GM12891 (cell line): ENCODE results near the gene OPN4.
A peak's percentile ranks its signal among the peaks of the same experiment; 100 is the strongest.

Experiments used
- DNase-seq: peaks from one replicate; pipeline ENCODE4 v3.0.0; 2011; ENCODE audit warnings: low spot score; ENCODE audit not compliant: insufficient read length
- FAIRE-seq: peaks from 2 replicates; lab custom pipeline; 2011; peaks lifted over from hg19 to GRCh38; lab: Jason Lieb, UNC
- PAX5 ChIP-seq: IDR thresholded peaks from 2 replicates; pipeline ENCODE4 v1.6.1; 2011; ENCODE audit warnings: low read length, moderate library complexity, mild to moderate bottlenecking; ENCODE audit not compliant: insufficient read depth, severe bottlenecking
- POLR2A ChIP-seq: IDR thresholded peaks from 2 replicates; pipeline ENCODE4 v1.6.1; 2011; ENCODE audit warnings: low read depth, low read length, control low read depth
- POLR2AphosphoS5 ChIP-seq: IDR thresholded peaks from 2 replicates; pipeline ENCODE4 v1.6.1; 2011; ENCODE audit warnings: low read depth, low read length, control low read depth
- POU2F2 ChIP-seq: IDR thresholded peaks from 2 replicates; pipeline ENCODE4 v1.6.1; 2011; ENCODE audit warnings: low read depth, mild to moderate bottlenecking, control low read depth, low read length, moderate library complexity
- SPI1 ChIP-seq: IDR thresholded peaks from 2 replicates; pipeline ENCODE4 v1.6.1; 2011; ENCODE audit warnings: low read depth, low read length, control low read depth
- TAF1 ChIP-seq: IDR thresholded peaks from 2 replicates; pipeline ENCODE4 v1.6.1; 2011; ENCODE audit warnings: low read depth, low read length, control low read depth

Gene OPN4

DNA sequence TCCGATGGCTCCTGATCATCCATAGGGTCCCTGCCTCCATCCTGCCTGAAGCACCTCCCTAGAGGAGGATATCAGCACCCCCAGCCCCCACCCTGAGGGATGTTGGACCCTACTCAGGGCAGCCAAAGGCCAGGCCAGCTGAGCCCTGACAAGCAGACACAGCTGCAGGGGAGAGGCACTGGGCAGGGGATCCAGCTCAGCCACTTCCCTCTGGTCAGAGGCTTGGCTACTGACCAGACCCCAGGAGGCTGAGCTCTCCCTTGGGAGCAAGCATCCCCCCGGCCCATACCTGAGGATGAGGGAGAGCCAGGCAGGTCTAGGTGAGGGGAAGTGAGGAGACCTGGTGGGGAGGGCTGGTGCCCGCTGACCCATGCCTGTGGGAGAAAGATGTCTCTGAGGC is 20.6 kb downstream of the OPN4 start:
- TF ChIP-seq POU2F2 (no peak), PAX5 (no peak), POLR2AphosphoS5 (no peak), SPI1 (no peak), TAF1 (no peak), POLR2A (no peak)
- no peak for DNase-seq
- no peak for FAIRE-seq

- TF ChIP-seq PAX5 (no peak), POLR2AphosphoS5 (no peak), TAF1 (no peak), SPI1 (no peak), POU2F2 (no peak), POLR2A (no peak)
- no peak for FAIRE-seq
- no peak for DNase-seq
These were observed 23.0 kb downstream of the OPN4 start for GRCh38 chr10:86677374-86677773.

- DNase-seq (no peak), FAIRE-seq (peak; percentile 90)
- no peak for TF ChIP-seq POLR2A
- no peak for TF ChIP-seq TAF1
- TF ChIP-seq POLR2AphosphoS5 = no peak
- TF ChIP-seq PAX5 = no peak
- TF ChIP-seq SPI1 = peak; percentile 71
- no peak for TF ChIP-seq POU2F2
These were observed 24.8 kb downstream of the OPN4 start for GRCh38 chr10:86678999-86679792.

DNA sequence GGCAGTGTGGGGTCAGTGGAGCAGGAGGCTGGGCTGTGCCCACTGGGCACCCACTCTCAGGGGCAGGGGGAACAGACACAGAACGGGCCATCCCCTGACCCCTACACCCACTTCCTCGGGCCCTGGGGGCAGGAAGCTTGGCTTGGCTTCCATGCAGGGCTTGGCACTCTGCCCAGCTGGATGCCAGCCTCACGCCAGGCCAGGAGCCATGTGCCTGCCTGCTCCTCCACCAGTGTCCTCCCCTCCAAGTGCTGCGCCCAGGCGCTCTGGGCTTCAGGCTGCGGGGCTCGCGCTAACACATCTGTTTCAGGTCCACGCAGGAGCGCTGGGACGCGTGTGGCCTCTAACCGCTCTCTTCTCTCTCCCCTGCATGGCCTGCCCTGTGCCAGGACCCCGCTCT is 26.7 kb downstream of the OPN4 start:
- no peak for FAIRE-seq
- no peak for DNase-seq
- TF ChIP-seq POU2F2 (no peak), SPI1 (no peak), TAF1 (no peak), PAX5 (no peak), POLR2A (no peak), POLR2AphosphoS5 (no peak)

DNA sequence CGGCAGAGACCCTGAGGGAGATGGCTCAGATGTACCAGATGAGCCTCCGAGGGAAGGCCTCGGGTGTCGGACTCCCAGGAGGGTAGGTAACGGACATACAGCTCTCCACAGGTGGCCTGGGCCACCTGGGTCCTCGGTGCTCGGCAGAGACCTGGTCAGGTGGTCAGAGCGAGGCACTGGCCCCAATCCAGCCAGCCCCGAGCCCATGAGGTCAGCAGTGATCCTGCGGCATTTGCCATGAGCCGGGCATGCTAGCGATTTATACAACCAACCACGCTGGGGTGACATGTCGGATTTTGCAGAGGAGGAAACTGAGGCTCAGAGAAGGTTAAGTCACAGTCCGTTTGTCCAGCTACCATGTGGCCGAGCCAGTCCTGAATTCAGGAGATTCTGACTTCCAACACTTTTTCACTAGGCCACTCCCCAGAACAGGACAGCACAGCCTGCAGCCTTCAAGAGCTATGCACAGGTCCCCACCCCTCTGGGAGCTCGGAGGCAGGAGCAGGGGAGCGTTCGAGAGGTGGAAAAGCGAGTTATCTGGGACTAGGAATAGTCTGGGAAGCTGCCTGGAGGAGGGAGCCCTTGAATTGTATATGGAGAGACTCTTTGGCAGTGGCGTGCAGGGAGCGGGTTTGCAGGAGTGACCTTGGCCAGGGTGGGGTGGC is 27.5 kb downstream of the OPN4 start:
- FAIRE-seq = no peak
- DNase-seq = no peak
- TF ChIP-seq SPI1 (no peak), POU2F2 (no peak), POLR2AphosphoS5 (no peak), POLR2A (no peak)

DNA sequence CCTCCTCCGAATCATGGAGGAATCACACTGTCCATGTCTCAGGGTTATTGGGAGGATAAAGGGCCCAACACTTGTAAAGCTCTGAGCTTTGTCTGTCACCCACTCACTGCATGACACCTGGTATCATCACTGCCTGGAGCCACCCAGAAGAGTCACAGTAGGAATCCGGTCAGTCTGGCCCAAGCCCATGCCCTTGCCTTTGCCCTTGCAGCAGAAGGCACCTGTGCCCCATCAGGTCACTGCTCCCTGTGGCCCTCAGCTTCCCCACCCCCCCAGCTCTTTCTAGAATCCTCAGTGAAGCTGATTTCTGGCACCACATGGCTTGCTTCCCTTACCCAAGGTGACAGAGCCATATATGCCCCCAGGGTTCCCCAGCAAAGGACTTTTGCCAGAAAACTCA is 28.3 kb downstream of the OPN4 start:
- DNase-seq (no peak), FAIRE-seq (no peak)

GRCh38 chr10:86684331-86685097 is 30.2 kb downstream of the OPN4 start:
- no peak for DNase-seq
- TF ChIP-seq POLR2AphosphoS5 (no peak), PAX5 (no peak), TAF1 (no peak), SPI1 (no peak), POU2F2 (no peak), POLR2A (no peak)
- no peak for FAIRE-seq

More for the DNA sequence above, 28.3 kb downstream of the OPN4 start:
- TF ChIP-seq TAF1 (no peak), POLR2A (no peak), PAX5 (no peak), SPI1 (no peak), POU2F2 (no peak), POLR2AphosphoS5 (no peak)

DNA sequence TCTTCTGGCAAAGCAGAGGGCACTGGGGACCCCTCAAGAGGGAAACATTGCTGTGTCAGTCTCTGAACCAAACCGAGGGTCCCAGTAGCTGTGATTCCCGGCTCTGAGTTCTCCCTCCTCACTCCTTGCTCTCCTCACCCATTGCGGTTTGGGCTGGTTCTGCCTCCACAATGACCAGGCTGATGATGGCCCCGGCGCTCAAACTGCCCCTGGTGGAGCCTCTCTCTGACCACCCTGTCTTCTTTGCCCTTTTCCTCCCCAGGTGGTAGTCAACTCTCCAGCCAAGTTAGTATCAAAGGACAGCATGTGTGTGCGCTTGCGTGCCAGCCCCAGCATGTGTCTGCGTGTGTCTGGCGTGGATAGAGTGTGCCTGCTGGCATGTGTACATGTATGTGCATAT is 31.1 kb downstream of the OPN4 start:
- DNase-seq (no peak), FAIRE-seq (no peak)
- TF ChIP-seq POLR2AphosphoS5 = no peak
- TF ChIP-seq POLR2A = no peak
- no peak for TF ChIP-seq SPI1

- FAIRE-seq (no peak), DNase-seq (no peak)
- no peak for TF ChIP-seq POLR2AphosphoS5
- TF ChIP-seq TAF1 = no peak
- TF ChIP-seq POLR2A = no peak
- TF ChIP-seq SPI1 = no peak
- no peak for TF ChIP-seq POU2F2
- TF ChIP-seq PAX5 = no peak
These were observed 31.7 kb downstream of the OPN4 start for GRCh38 chr10:86685893-86686632.
